HG02798 (cell line): ENCODE data around the gene CBX8.
"Not testable (repeated sequence)": the region's sequence is repeated elsewhere in the genome, so short reads cannot be mapped to it uniquely, and the experiment has no call there.

Experiments used
- ATAC-seq: cut with Tn5 transposase; IDR thresholded peaks from one replicate; pipeline ENCODE4 v1.9.1; 2021; ENCODE audit warnings: mild to moderate bottlenecking; ENCODE audit not compliant: unreplicated experiment, poor library complexity

Gene CBX8

GRCh38 chr17:79783891-79784290, 13.0 kb downstream of the CBX8 start:
- no peak for ATAC-seq

GRCh38 chr17:79781736-79782575, 14.9 kb downstream of the CBX8 start:
- no peak for ATAC-seq

- no peak for ATAC-seq
Observed at GRCh38 chr17:79781012-79781650, 15.7 kb downstream of the CBX8 start.

- ATAC-seq = no peak
Observed at GRCh38 chr17:79779661-79780365, 17.1 kb downstream of the CBX8 start.

GRCh38 chr17:79779084-79779529, 17.8 kb downstream of the CBX8 start:
- no peak for ATAC-seq

GRCh38 chr17:79778504-79779083, 18.3 kb downstream of the CBX8 start:
- ATAC-seq = no peak

GRCh38 chr17:79777894-79778503, 18.9 kb downstream of the CBX8 start, which contains the start of gene CBX2:
Gene CBX2, plus strand, starts transcription at chr17:79778148. Its CDS starts 88 bp downstream, at chr17:79778236.
- peak; percentile 86 for ATAC-seq

GRCh38 chr17:79777120-79777893, 19.6 kb downstream of the CBX8 start:
- ATAC-seq = peak; percentile 15

- no peak for ATAC-seq
Observed at GRCh38 chr17:79776376-79777119, 20.3 kb downstream of the CBX8 start.

- ATAC-seq = no peak
Observed at GRCh38 chr17:79775632-79776031, 21.2 kb downstream of the CBX8 start.

- ATAC-seq = no peak
Observed at GRCh38 chr17:79774561-79774975, 22.3 kb downstream of the CBX8 start.

GRCh38 chr17:79772726-79773125, 24.2 kb downstream of the CBX8 start:
- not testable (repeated sequence) for ATAC-seq

- ATAC-seq = no peak
Observed at GRCh38 chr17:79771276-79771675, 25.6 kb downstream of the CBX8 start.

- no peak for ATAC-seq
Observed at GRCh38 chr17:79769570-79770506, 27.0 kb downstream of the CBX8 start.

- no peak for ATAC-seq
Observed at GRCh38 chr17:79765708-79766107, 31.2 kb downstream of the CBX8 start.

GRCh38 chr17:79761894-79762589, 34.8 kb downstream of the CBX8 start:
- no peak for ATAC-seq
